NOMO-1 treated with dmso at 0.1 percent for 144 hours (cell line): ENCODE measurements around the gene MED17.
"Not testable (repeated sequence)": the region's sequence is repeated elsewhere in the genome, so short reads cannot be mapped to it uniquely, and the experiment has no call there.

Experiments used
- DNase-seq: peaks from one replicate; lab custom pipeline; 2025; ENCODE audit not compliant: unreplicated experiment; lab: John Stamatoyannopoulos, UW

Gene MED17

GRCh38 chr11:93784145-93784934, at the start of gene MED17:
Gene MED17 (plus strand): TSS chr11:93784282. CDS start chr11:93784514, 232 bp downstream.
- DNase-seq, result peak; percentile 82

- DNase-seq, result no peak
These were observed 49.5 kb upstream of the MED17 start for GRCh38 chr11:93734427-93735222.

GRCh38 chr11:93735627-93736026, 48.5 kb upstream of the MED17 start:
- DNase-seq, result no peak

- DNase-seq, result no peak
These were observed 48.0 kb upstream of the MED17 start for GRCh38 chr11:93736129-93736528.

GRCh38 chr11:93737904-93738612, 46.0 kb upstream of the MED17 start:
- no peak for DNase-seq

- DNase-seq, result no peak
These were observed 45.4 kb upstream of the MED17 start for GRCh38 chr11:93738647-93739081.

- peak; percentile 13 for DNase-seq
These were observed 43.9 kb upstream of the MED17 start for GRCh38 chr11:93740031-93740729.

- DNase-seq, result peak; percentile 27
These were observed 43.4 kb upstream of the MED17 start for GRCh38 chr11:93740730-93741093.

GRCh38 chr11:93741094-93741881, 42.8 kb upstream of the MED17 start, which contains the start of the genes C11orf54 and TAF1D:
Gene C11orf54 (plus strand): TSS chr11:93741672. CDS start chr11:93747394, 5,722 bp downstream.
Gene TAF1D (minus strand): TSS chr11:93741495. CDS start chr11:93739304, 2,191 bp downstream.
- peak; percentile 97 for DNase-seq

GRCh38 chr11:93741882-93742226, 42.2 kb upstream of the MED17 start:
- DNase-seq, result no peak

GRCh38 chr11:93743291-93743690, 40.8 kb upstream of the MED17 start:
- DNase-seq, result no peak

- DNase-seq, result no peak
These were observed 39.4 kb upstream of the MED17 start for GRCh38 chr11:93744669-93745004.

- DNase-seq, result not testable (repeated sequence)
These were observed 38.9 kb upstream of the MED17 start for GRCh38 chr11:93745005-93745755.

GRCh38 chr11:93746101-93746500, 38.0 kb upstream of the MED17 start:
- DNase-seq, result no peak

- DNase-seq, result no peak
These were observed 37.0 kb upstream of the MED17 start for GRCh38 chr11:93747122-93747521.

GRCh38 chr11:93751001-93751400, 33.1 kb upstream of the MED17 start:
- DNase-seq, result no peak

- DNase-seq, result no peak
These were observed 30.8 kb upstream of the MED17 start for GRCh38 chr11:93753241-93753640.

- no peak for DNase-seq
These were observed 27.3 kb upstream of the MED17 start for GRCh38 chr11:93756748-93757147.

GRCh38 chr11:93757301-93757700, 26.8 kb upstream of the MED17 start:
- no peak for DNase-seq
